HG03354 (cell line): ENCODE measurements around the gene RBM48.
"Not testable (repeated sequence)": the region's sequence is repeated elsewhere in the genome, so short reads cannot be mapped to it uniquely, and the experiment has no call there.

Experiments used
- ATAC-seq: cut with Tn5 transposase; IDR thresholded peaks from one replicate; pipeline ENCODE4 v1.9.1; 2021; ENCODE audit warnings: mild to moderate bottlenecking; ENCODE audit not compliant: unreplicated experiment, poor library complexity, severe bottlenecking

Gene RBM48

GRCh38 chr7:92528188-92528957 is at the start of gene RBM48, which contains the start of gene PEX1:
TSS of gene RBM48 (plus strand) at chr7:92528795. CDS start at chr7:92528814, 19 bp downstream.
TSS of gene PEX1 (minus strand) at chr7:92528520. CDS start at chr7:92528435, 85 bp downstream.
- ATAC-seq = peak; percentile 94

GRCh38 chr7:92479146-92479545 is 49.4 kb upstream of the RBM48 start:
- ATAC-seq = not testable (repeated sequence)

GRCh38 chr7:92483624-92484023 is 45.0 kb upstream of the RBM48 start:
- not testable (repeated sequence) for ATAC-seq

- not testable (repeated sequence) for ATAC-seq
These were observed 44.4 kb upstream of the RBM48 start for GRCh38 chr7:92484226-92484625.

GRCh38 chr7:92485267-92485892 is 43.2 kb upstream of the RBM48 start:
- no peak for ATAC-seq

- no peak for ATAC-seq
These were observed 42.6 kb upstream of the RBM48 start for GRCh38 chr7:92485974-92486373.

- no peak for ATAC-seq
These were observed 40.8 kb upstream of the RBM48 start for GRCh38 chr7:92487804-92488203.

- ATAC-seq = no peak
These were observed 39.0 kb upstream of the RBM48 start for GRCh38 chr7:92489634-92490033.

GRCh38 chr7:92496876-92497275 is 31.7 kb upstream of the RBM48 start:
- no peak for ATAC-seq

GRCh38 chr7:92498557-92498956 is 30.0 kb upstream of the RBM48 start:
- no peak for ATAC-seq

- ATAC-seq = no peak
These were observed 24.8 kb upstream of the RBM48 start for GRCh38 chr7:92503767-92504166.

- no peak for ATAC-seq
These were observed 24.0 kb upstream of the RBM48 start for GRCh38 chr7:92504563-92504962.

- ATAC-seq = no peak
These were observed 22.2 kb upstream of the RBM48 start for GRCh38 chr7:92506363-92506762.

- no peak for ATAC-seq
These were observed 19.6 kb upstream of the RBM48 start for GRCh38 chr7:92508946-92509345.

GRCh38 chr7:92513167-92513902 is 15.3 kb upstream of the RBM48 start:
- ATAC-seq = no peak

GRCh38 chr7:92517631-92518030 is 11.0 kb upstream of the RBM48 start:
- no peak for ATAC-seq

- ATAC-seq = no peak
These were observed 8.6 kb upstream of the RBM48 start for GRCh38 chr7:92520024-92520423.

- ATAC-seq = no peak
These were observed 5.5 kb upstream of the RBM48 start for GRCh38 chr7:92523110-92523509.

- peak; percentile 41 for ATAC-seq
These were observed 1.1 kb upstream of the RBM48 start for GRCh38 chr7:92527300-92528187.

GRCh38 chr7:92528958-92529264 is 316 bp downstream of the RBM48 start:
- ATAC-seq = no peak
